IMR-90 (cell line): ENCODE data around the gene MRPS22.

Experiments
- BHLHE40 ChIP-seq: fragments of 150-350 bp; IDR thresholded peaks from 2 replicates; pipeline ENCODE4 v1.6.1; 2016; ENCODE audit warnings: mild to moderate bottlenecking, low read depth, low read length
- CEBPB ChIP-seq: IDR thresholded peaks from 2 replicates; pipeline ENCODE4 v1.6.1; 2012; ENCODE audit warnings: low read depth, low read length, improper control_type of control experiment
- CHD1 ChIP-seq: IDR thresholded peaks from 2 replicates; pipeline ENCODE4 v1.6.1; 2012; ENCODE audit warnings: low read depth, low read length, improper control_type of control experiment
- CTCF ChIP-seq: conservative IDR thresholded peaks from 2 replicates; pipeline ENCODE4 v1.5.1; 2012; ENCODE audit warnings: mild to moderate bottlenecking, low read depth, low read length, improper control_type of control experiment
- MAFK ChIP-seq: IDR thresholded peaks from 2 replicates; pipeline ENCODE4 v1.6.1; 2012; ENCODE audit warnings: low read depth, low read length, improper control_type of control experiment
- MAZ ChIP-seq: IDR thresholded peaks from 2 replicates; pipeline ENCODE4 v1.6.1; 2012; ENCODE audit warnings: low read depth, mild to moderate bottlenecking, low read length, improper control_type of control experiment, moderate library complexity, borderline replicate concordance
- MXI1 ChIP-seq: IDR thresholded peaks from 2 replicates; pipeline ENCODE4 v1.6.1; 2012; ENCODE audit warnings: low read depth, mild to moderate bottlenecking, low read length, moderate library complexity, borderline replicate concordance
- NFE2L2 ChIP-seq: fragments of 150-350 bp; IDR thresholded peaks from 2 replicates; pipeline ENCODE4 v1.6.1; 2016; ENCODE audit warnings: low read depth, mild to moderate bottlenecking, low read length
- POLR2A ChIP-seq: IDR thresholded peaks from 2 replicates; pipeline ENCODE4 v1.6.1; 2012; ENCODE audit warnings: mild to moderate bottlenecking, low read depth, low read length
- RAD21 ChIP-seq: IDR thresholded peaks from 2 replicates; pipeline ENCODE4 v1.6.1; 2012; ENCODE audit warnings: low read length, improper control_type of control experiment
- RCOR1 ChIP-seq: IDR thresholded peaks from 2 replicates; pipeline ENCODE4 v1.6.1; 2012; ENCODE audit warnings: mild to moderate bottlenecking, low read length, improper control_type of control experiment; ENCODE audit not compliant: insufficient replicate concordance
- RFX5 ChIP-seq: IDR thresholded peaks from 2 replicates; pipeline ENCODE4 v1.8.0; 2012; ENCODE audit warnings: low read depth, mild to moderate bottlenecking, low read length, moderate library complexity
- SMC3 ChIP-seq: fragments of 150-350 bp; IDR thresholded peaks from 2 replicates; pipeline ENCODE4 v1.6.1; 2016; ENCODE audit warnings: low read depth, mild to moderate bottlenecking, antibody characterized with exemption, low read length, moderate library complexity
- USF2 ChIP-seq: fragments of 150-350 bp; IDR thresholded peaks from 2 replicates; pipeline ENCODE4 v1.6.1; 2017; ENCODE audit warnings: mild to moderate bottlenecking, antibody characterized with exemption, low read length, low read depth

GRCh38 chr3:139378587-139379241 lies 34.9 kb downstream of the MRPS22 start:
- no peak for TF ChIP-seq CTCF
- no peak for TF ChIP-seq CHD1
- no peak for TF ChIP-seq POLR2A
- no peak for TF ChIP-seq RAD21
- no peak for TF ChIP-seq MAFK
- no peak for TF ChIP-seq USF2
- TF ChIP-seq MXI1, result no peak
- TF ChIP-seq MAZ, result no peak
- no peak for TF ChIP-seq CEBPB
- TF ChIP-seq RCOR1, result no peak
- no peak for TF ChIP-seq RFX5
- TF ChIP-seq BHLHE40, result no peak
- no peak for TF ChIP-seq NFE2L2
- TF ChIP-seq SMC3, result no peak
